DMS114 treated with DMSO at 0.1 percent for 48 hours (cell line): ENCODE measurements around the gene TSHZ3.
A peak's percentile ranks its signal among the peaks of the same experiment; 100 is the strongest.

ENCODE experiments used
- DNase-seq: peaks from one replicate; lab custom pipeline; 2025; ENCODE audit not compliant: unreplicated experiment; lab: John Stamatoyannopoulos, UW

The TSHZ3 gene, protein sequence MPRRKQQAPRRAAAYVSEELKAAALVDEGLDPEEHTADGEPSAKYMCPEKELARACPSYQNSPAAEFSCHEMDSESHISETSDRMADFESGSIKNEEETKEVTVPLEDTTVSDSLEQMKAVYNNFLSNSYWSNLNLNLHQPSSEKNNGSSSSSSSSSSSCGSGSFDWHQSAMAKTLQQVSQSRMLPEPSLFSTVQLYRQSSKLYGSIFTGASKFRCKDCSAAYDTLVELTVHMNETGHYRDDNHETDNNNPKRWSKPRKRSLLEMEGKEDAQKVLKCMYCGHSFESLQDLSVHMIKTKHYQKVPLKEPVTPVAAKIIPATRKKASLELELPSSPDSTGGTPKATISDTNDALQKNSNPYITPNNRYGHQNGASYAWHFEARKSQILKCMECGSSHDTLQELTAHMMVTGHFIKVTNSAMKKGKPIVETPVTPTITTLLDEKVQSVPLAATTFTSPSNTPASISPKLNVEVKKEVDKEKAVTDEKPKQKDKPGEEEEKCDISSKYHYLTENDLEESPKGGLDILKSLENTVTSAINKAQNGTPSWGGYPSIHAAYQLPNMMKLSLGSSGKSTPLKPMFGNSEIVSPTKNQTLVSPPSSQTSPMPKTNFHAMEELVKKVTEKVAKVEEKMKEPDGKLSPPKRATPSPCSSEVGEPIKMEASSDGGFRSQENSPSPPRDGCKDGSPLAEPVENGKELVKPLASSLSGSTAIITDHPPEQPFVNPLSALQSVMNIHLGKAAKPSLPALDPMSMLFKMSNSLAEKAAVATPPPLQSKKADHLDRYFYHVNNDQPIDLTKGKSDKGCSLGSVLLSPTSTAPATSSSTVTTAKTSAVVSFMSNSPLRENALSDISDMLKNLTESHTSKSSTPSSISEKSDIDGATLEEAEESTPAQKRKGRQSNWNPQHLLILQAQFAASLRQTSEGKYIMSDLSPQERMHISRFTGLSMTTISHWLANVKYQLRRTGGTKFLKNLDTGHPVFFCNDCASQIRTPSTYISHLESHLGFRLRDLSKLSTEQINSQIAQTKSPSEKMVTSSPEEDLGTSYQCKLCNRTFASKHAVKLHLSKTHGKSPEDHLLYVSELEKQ

DNA sequence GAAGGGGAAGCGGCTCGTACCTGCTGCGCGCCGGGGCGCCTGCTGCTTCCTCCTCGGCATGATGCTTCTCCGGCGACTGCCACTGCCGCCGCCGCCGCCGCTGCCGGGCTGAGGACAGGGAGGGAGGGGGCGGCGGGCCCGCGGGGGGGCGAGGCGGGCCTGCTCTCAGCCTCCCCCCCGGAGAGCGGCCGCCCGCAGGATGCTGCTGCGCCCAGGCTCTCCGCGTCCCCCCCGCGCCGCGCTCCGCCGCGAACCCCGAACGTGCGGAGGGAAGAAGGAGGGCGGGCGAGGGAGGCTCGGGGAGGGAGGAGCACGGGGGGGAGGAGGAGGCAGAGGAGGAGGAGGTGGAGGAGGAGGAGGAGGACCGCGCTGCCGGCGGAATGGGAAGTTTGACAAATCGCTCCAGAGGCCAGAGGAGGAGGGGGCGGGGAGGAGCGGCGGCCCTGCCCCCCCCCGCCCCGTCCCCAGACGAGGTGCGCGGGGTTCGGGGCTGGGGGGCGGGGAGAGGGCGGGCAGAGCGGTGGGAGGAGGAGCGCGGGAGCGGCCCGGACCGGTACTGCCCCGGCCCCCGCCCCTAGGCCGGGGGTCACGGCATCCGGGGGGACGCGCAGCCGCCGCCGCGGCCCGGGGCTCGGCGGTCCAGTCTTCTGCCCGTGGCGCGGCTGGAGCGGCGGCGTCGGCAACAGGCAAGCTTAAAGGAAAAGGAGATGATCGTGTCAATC is at the start of gene TSHZ3:
Gene TSHZ3, minus strand, starts transcription at position 277 of the 722 bp plus-strand sequence. Its CDS starts 217 bp downstream, at position 60.
- DNase-seq = peak; percentile 12

DNA sequence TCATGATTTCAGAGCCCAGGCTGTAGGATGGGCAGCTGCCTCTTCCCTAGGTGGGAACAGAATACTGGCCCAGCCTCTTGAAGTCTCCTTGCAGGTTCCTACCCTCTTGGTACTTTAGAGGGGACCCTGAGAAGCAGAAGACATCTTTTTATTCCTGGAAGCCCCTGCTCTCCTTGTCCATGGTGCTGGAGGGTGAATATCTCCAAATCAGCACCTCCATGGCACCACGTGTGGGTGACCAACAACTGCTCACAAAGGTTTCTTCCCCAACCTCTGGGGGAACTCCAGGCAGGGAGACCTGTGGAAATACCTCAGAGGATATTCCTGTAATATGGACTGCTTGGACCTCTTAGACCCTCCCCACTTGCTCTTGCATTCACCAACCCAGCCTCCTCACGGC is 48.1 kb upstream of the TSHZ3 start:
- no peak for DNase-seq

DNA sequence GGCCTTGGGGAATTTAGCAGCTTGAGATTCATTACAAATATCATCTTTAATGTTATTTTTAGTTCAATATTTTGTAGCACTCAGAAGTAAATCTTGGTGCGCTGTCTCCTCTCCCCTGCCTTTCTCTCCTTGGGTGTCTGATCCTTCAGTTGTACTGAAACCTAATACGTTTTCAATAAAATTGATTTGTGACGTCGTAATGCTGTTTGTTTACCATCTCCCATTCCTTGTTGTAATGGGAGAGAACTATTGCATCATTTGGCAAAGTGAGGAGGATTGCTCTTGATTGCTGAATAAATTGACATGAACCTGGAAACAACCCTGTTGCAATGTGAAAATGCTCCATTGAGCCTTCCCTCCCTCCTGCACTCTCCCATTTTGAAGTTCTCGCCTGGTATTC is 43.2 kb upstream of the TSHZ3 start:
- DNase-seq = no peak

DNA sequence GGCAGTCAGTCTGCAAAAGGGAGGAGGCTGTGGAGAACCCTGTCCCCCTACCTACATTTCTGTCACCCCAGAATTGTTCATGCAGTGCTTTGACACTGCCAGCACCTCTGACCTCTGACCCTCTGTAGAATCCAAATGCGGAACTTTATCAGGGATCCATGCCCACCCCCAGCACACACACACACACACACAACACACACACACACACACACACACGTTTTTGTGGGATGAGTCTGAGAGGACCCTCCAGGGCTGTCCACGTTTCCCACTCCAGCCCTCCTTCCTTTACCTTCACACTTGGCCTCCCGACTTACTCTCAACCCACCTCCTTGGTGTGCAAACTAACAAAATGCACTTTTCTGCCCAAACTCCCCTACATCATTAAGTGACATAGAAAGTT is 42.3 kb upstream of the TSHZ3 start:
- no peak for DNase-seq

DNA sequence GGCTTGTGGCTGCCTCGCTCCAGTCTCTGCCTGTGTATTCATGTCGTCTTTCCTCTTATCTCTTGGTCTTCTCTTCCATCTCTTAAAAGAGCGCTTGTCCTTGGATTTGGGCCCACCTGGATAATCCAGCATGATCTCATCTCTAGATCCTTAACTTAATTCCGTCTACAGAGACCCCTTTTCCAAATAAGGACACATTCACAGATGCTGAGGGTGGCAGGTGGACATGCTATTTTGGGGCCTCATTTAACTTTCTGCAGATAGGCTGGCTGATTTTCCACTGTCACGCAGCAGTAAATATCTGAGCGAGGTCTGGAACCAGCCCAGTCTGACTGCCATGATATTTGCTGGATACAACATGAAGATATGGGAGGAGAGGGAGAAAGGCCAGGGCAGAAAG is 41.5 kb upstream of the TSHZ3 start:
- no peak for DNase-seq

DNA sequence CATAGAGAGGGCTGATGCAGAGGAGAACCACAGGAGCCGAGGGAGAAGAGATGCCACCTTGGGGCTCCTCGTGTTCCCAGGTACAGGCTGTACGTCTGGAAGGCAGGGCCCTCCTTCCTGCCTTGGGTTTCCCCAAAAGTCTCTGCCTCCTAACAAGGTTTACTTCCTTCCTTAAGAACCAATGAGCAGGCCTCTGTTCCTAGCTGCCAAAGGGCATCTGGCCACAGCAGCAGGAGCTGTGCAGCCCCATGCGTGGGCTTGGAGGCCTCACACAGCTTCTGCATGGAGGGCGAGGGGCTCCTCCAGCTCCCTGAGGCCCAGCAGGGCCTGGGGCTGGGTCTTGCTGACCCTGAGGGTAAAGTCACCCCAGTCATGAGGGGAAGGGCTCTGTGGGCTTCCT is 40.6 kb upstream of the TSHZ3 start:
- DNase-seq = no peak

DNA sequence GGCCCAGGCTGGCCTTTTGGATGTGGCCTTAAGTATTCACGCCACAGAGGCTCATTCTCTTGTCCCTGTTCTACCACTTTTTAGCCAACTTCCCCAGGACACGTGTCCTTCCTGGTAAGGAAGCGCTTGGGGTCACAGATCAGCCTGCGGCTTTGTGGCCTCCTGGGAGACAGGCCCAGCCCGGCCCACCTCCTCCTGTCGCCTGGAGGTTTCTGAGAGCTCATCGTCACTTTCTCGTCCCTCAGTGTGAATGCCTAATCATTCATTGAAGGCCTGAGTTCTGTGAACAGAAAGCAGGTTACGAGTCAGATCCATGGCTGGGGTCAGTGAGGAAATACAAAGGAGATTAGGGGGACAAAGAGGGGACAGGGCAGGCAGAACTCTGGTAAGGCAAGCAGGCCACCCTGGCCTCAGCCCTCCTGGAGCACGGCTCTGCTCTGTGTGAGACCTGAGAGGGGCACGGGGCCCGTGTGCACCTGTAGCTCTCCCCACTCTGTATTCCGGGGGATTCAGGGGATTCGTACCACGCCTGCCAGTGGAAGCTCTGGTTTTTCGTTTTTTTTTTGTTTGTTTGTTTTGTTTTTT is 38.6 kb upstream of the TSHZ3 start:
- no peak for DNase-seq

DNA sequence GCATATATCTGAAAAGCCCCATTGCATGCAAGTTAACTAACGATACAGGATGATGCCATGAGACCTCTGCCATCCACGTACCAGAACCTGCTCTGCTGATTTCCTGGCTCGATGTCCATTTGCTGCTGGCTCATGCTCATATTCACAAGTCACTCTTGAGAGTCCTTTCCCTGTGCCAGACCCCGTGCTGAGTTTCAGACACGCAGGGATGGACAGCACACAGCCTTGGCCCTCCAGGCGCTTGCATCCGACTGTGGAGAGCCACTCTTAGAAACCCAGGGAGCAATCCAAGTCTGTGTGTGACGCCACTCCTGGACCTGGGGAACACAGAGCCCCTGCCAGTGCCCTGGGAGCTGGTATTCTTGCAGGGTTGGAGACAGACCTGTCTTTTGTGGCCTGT is 37.6 kb upstream of the TSHZ3 start:
- no peak for DNase-seq

DNA sequence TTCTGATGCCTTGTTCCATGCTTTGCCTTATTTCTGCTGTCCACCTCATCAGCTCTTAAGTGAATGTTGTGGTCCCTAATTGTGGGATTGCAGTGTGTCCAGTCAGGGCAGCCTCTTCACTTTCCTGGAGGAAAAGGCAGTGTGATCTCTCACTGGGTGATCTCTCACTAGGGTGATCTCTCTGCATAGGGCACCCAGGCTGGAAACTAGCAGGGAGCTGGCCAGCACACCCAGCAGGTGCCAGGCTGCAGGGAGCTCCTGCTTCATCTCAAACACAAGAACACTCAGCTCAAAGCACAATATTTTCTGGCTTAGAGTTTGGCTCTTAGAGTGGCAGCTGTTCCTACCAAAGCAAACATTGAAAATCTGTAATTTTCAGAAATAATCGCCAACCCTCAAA is 36.5 kb upstream of the TSHZ3 start:
- no peak for DNase-seq

DNA sequence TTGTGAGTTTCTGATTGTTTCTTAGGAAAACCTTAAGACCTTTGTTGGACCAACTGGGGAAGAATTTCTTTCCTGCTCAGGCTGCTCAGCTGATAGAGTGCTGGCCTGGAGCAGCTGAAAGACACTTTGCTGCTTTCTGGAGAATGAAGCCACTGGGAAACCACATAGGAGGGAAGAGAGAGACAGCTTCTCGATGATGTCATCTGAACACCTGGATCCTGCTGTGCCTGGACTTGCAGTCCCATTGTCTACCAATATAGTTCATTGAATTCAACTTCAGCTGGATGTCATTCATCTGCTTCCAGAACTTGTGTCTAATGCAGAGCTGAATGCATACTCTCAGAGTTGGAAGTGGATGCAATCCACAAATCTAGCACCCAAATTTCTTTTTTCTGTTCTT is 34.3 kb upstream of the TSHZ3 start:
- DNase-seq = no peak

DNA sequence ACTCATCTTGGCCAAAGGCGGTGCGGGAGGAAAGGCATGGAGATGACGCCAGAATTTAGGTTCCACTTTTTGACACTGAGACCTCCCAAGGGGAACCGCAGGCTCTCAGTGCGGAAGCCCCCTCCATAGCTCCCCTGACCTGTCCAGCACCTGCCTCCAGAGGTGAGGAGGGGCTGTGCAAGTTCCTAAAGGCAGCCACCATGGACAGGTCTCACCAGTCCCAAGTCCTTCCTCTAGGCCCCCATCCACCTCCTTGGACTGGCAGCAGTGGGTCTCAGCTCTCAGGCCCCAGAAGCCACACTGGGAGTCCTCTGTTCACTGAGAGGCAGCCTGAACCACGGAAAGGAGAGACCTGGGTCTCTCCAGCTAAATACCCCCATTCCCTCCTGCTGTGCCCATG is 31.6 kb upstream of the TSHZ3 start:
- DNase-seq = no peak

DNA sequence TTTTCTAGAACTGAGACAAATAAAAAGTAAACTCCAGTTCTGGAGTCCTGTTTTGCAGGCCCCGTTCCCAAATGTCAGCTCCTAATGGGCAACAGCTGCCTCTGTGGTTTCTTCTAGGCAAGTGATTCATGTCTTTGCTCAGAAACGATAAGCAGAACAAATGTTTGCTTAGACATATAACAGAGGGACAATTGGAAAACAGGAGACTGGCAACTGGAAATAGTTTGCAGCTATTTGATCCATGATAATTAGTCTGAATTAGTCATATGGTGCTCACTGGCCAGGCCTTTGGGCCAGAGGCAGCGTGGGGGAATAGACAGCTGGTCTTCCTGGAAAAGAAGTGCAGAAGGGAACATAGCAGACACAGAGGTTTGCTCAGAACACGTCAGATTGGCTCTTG is 29.2 kb upstream of the TSHZ3 start:
- no peak for DNase-seq

DNA sequence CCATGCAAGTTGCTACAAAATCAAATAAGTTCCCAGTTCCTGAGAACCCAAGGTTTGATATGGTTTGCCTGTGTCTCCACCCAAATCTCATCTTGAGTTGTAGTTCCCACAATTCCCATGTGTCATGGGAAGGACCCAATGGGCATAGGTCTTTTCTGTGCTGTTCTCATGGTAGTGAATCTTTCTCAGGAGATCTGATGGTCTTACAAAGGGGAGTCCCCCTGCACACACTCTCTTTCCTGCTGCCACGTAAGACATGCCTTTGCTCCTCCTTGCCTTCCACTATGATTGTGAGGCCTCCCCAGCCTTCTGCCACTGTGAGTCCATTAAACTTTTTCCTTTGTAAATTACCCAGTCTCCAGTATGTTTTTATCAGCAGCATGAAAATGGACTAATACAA is 28.5 kb upstream of the TSHZ3 start:
- DNase-seq = no peak

DNA sequence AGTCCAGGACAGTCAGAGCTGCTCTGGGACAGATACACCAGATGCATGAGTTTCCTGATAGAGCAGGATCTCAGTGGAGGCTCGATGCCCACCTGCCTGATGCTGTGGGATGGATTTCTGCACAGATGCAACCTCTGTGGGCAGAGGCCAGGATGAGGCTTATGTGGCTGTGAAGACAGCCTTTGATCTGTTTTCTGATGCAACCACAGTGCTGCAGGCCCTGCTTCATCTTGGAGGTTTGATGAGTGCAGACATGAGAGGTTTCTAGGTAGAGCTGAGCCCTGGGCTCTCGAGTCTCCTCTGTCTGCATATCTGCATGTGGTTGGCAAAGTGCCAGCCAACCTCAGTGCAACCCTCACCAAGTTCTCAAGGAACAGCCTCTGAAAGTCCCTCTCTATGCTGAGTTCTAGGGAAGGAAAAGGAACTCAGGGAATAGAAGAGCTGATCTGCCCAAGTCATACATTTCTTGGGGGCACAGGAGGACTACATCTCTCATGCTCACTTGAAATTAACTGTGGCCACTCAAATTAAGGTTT is 23.1 kb upstream of the TSHZ3 start:
- DNase-seq = no peak

DNA sequence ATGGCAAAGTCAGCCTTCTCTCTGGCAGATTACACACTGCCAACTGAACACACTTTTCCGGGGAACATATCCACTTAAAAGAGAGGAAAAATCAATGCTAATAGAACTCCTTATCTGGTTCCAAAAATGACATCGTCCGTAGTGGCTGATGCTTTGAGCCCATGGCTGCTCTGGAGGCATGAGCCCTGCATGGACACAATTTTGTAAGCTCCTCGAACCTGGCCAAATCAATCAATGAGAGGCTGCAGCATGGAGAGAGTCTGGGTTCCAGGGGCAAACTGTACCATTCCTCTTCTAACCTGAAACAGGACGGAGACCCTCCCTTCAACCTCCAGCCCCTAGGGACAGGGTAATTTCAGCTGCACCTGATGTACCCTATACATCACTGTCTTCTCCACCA is 21.0 kb upstream of the TSHZ3 start:
- DNase-seq = no peak

DNA sequence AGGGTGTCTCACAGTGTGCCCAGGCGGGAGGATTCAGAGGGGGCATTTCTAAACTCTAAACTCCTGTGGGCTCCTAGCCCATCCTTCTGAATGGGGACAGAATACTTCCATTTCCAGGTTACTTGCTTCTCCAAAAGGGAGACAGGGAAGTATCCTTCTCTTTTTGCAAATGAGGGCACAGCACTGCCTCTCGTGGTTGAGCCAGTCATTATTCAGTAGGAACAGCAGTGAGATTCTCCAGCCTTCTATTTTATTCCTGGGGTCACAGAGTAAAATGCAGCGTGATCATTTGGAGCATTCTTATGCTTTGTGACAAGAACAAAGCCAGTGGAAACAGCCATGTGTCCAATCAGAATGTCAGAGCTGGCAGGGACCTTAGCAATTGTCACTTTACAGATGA is 15.7 kb upstream of the TSHZ3 start:
- no peak for DNase-seq

DNA sequence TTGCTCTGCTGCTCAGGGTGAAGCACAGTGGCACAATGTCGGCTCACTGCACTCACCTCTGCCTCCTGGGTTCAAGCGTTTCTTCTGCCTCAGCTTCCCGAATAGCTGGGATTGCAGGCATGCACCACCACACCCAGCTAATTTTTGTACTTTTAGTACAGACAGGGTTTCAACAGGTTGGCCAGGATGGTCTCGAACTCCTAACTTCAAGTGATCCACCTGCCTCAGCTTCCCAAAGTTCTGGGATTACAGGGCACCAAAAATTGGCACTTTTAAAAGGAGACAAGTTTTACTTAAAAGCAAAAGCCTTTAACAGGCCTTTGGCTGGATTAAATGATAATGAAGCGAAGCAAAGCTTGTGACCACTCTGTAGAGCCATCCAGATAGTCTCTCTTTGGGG is 12.5 kb upstream of the TSHZ3 start:
- DNase-seq = no peak

DNA sequence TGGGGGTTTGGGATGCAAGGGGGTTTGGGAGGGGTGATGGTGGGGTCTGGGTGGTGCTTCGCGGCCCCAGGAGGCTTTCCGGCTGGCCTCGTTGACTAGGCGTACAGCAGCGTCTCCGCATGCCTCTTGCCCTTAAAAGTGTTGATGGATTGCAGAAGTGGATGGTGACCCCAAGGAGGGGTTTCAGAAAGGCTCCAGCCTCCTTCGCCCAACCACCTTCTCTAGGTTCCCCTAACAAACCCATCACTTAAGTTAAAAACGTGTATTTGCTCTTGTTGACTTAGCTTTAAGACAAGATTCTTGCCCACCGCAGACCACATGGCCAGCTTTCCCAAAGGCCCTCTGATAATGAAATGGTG is 8.1 kb upstream of the TSHZ3 start:
- DNase-seq = no peak

DNA sequence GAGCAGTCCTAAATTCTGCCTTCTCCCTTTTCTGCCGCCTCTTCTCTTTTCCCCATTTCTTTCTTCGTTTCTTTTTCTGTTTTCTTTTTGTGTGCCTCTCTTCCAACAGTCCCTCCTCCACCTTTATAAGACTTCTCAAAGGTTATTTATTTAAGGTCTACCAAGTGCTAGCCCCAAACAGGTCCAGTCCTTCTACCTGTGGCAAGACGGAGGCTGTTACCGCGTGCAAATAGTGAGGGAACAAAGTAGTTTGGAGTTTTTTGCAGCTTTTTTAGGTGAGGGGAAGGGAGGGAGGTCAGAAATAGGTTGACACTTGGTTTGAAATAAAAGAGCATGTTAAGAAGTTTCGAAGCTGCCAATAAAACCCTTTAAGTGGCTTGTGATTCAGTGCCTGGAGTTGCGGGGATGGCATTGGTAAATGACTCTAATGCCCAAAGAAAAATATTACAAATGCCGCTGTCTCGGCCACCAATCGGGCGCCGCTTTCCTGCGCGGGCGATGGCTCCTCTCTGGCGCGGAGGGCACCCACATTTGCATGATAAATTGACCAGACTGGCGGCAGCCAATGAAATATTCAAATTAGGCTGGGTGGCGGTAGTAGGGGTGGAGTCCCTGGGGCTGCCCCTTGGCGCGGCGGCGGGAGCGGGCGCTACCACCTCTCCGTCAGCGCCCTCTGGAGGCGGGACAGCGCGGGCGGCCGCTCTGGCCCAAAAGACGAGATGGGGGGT is 7.5 kb upstream of the TSHZ3 start:
- DNase-seq = no peak

DNA sequence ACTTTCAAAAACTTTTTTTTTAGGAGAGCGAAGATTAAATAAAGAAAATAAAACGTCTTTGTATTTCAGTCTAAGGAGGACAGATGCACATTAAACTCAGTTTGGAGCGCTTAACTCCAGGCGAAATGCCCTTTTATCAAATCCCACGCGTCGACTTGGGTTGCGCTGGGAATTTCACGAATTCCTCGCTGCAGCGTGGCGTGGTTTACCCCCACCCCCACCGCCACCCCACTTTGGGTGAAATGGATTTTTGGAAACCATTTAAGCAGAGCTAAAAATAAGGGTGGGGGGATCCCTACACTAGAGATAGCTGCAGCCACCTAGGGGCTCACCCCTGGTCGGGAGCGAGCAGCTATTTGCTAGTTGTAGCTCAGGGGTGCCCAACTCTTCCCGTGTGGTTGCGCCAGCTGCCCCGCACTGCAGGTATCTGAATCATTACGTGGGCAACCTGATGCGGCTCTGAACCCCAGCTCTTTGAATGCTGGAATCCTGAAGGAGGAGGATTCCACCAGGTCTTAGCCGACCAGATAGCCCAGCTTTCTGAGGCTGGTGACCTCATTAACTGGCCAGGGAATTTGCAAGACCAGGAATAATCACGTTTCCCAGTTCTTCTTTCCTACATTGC is 6.5 kb upstream of the TSHZ3 start:
- DNase-seq = no peak
